HCEC 1CT (cell line): ENCODE results near the gene SLC17A2.

ENCODE experiments used
- DNase-seq: peaks from one replicate; pipeline ENCODE4 v3.0.0-alpha.2; 2017

SLC17A2 gene

GRCh38 chr6:25930532-25931410, at the start of gene SLC17A2:
TSS of gene SLC17A2 (minus strand) at chr6:25930691. CDS start at chr6:25925796, 4,895 bp downstream.
- no peak for DNase-seq

- no peak for DNase-seq
Measured at GRCh38 chr6:25975923-25976560, 45.6 kb upstream of the SLC17A2 start.

GRCh38 chr6:25973923-25974555, 43.5 kb upstream of the SLC17A2 start:
- no peak for DNase-seq

- no peak for DNase-seq
Measured at GRCh38 chr6:25972902-25973301, 42.4 kb upstream of the SLC17A2 start.

GRCh38 chr6:25972128-25972527, 41.6 kb upstream of the SLC17A2 start:
- no peak for DNase-seq

- DNase-seq = peak; percentile 92
Measured at GRCh38 chr6:25971187-25971821, 40.8 kb upstream of the SLC17A2 start.

GRCh38 chr6:25968769-25969168, 38.3 kb upstream of the SLC17A2 start:
- no peak for DNase-seq

GRCh38 chr6:25966711-25967110, 36.2 kb upstream of the SLC17A2 start:
- no peak for DNase-seq

- no peak for DNase-seq
Measured at GRCh38 chr6:25965058-25965457, 34.6 kb upstream of the SLC17A2 start.

GRCh38 chr6:25963426-25964123, 33.1 kb upstream of the SLC17A2 start:
- DNase-seq = no peak

GRCh38 chr6:25962149-25963127, 31.9 kb upstream of the SLC17A2 start, which contains the start of gene TRIM38:
TSS of gene TRIM38 (plus strand) at chr6:25962802. CDS start at chr6:25966523, 3,721 bp downstream.
- peak; percentile 95 for DNase-seq

GRCh38 chr6:25961619-25962148, 31.2 kb upstream of the SLC17A2 start:
- DNase-seq = no peak

GRCh38 chr6:25960734-25961133, 30.2 kb upstream of the SLC17A2 start:
- DNase-seq = no peak

- DNase-seq = peak; percentile 71
Measured at GRCh38 chr6:25959890-25960536, 29.5 kb upstream of the SLC17A2 start.

- no peak for DNase-seq
Measured at GRCh38 chr6:25958700-25959162, 28.2 kb upstream of the SLC17A2 start.

GRCh38 chr6:25956226-25956625, 25.7 kb upstream of the SLC17A2 start:
- DNase-seq = no peak

- no peak for DNase-seq
Measured at GRCh38 chr6:25954756-25955155, 24.3 kb upstream of the SLC17A2 start.

GRCh38 chr6:25953733-25954132, 23.2 kb upstream of the SLC17A2 start:
- no peak for DNase-seq

GRCh38 chr6:25952535-25952934, 22.0 kb upstream of the SLC17A2 start:
- no peak for DNase-seq
